ENCODE data around the gene XPA.
A peak's percentile ranks its signal among the peaks of the same experiment; 100 is the strongest.

XPA gene

DNA sequence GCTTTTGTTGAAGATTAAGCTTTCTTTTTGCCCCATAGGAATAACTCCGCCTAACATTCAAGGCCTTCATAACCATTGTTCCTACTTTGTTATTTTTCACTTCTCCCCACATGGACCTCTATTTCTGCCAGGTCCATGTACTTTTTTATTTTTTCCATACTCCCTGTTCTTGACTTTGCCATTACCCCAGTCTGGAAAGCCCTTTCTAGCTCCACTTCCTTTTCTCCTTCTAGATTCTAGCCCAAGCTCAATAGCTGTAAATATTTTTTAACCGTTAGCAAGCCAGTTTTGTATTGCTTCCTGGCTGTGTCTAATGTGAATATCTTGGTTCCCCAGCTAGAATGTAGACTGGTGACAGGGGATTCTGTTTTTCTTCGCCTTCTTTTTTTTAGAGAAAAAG is 37.4 kb downstream of the XPA start:
- DNase-seq, result no peak

DNA sequence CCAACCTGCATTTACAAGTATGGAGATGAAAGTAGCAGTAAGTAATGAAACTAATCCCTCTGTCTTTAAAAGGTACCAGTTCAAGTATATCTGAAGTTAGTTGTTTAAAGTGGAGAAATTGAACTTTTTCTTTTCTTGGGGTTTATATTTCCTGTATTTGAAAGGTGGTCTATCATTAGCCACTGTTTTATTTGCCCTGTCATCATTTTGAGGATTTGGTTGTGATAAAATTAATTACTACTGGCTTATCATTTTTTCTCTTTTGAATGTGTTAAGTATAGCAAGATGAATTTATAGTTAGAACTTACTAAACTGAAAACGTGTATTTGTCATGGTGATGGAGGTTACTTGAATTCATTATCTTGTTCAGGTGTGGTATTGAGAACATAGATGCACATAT is 38.4 kb downstream of the XPA start:
- no peak for DNase-seq

DNA sequence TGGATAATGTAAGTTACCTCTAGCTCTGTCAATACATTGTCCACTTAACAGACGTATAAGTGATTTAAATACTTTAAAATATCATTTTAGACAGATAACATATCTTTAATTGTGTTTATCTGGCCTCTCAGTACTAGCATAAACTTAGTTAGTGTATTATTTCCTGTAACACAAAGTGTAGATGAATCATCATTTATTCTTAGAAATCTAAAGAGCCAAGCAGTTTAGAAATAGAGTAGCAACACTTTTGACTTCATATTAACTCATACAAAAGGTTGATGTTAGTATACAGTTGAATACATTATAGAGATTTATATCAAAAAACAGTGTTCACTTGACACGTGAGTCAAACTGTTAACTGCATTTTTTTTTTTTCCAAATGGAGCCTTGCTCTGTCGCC is 45.5 kb downstream of the XPA start:
- DNase-seq, result no peak

DNA sequence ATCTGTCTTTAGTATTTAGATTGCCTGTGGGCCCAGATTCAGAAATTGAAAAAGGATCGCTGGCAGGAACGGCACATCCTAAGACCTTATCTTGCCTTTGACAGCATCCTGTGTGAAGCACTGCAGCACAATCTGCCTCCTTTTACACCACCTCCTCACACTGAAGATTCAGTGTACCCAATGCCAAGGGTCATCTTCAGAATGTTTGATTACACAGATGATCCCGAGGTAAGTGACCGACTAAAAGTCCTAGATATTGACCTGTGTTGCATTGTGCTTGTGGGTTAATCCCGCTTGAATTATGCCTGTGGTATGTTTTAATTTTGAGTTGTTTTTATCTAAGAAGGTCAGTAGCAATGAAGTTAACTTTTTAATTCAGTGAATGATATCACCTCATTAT is 49.1 kb downstream of the XPA start:
- DNase-seq, result no peak

DNA sequence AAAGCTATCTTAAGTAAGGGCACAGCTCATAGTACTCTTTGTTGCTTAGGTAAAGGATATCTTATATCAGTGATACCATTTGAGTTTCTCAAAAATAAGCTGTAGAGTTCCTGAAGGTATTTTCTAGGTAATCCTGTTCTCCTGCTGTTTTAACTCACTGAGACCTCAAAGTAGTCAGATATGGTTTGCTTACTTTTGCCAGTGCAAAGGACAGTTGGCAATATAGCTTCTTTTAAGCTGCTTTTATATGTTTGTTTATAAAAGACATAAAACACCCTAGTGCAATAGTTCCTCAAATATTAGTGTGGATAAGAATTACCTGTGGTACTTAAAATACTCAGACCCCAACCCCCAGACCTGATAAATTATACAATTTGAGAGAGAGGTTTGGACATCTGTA is 51.4 kb downstream of the XPA start:
- DNase-seq, result no peak

DNA sequence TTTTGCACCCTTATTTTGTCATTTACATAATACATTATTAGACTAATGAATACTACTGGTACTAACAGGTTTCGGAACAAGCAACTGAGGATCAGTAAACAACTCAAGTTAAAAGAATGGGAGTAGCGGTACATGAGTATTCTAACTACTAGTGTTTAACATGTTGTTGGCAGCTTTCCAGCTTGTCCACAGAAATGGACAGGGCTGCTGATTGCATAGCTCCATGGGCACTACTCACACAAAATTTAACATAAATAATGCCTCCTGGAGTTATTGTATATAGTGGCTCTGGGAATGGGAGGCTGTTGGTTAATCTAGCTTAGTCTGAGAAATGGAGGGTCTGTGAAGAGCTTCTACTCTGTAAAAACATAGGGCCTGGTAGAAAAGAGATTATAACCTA is 56.8 kb downstream of the XPA start:
- DNase-seq, result no peak

DNA sequence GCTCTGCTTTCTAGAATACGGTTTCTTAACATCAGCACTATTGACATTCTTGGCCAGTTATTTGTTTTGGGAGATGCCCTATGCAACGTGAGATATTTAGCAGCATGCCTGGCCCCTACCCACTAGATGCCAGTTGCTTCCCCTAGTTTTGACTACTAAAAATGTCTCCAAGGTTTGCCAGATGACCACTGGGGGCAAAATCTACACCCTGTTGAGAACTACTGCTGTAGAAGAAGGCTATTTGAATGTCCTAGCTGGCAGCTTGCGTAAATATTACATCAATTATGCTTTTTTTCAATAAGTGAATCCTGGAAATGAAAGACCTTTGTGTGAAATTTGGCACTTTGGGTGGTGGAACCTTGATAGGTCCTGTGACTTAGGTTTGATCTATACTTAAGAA is 58.5 kb downstream of the XPA start:
- DNase-seq, result no peak

DNA sequence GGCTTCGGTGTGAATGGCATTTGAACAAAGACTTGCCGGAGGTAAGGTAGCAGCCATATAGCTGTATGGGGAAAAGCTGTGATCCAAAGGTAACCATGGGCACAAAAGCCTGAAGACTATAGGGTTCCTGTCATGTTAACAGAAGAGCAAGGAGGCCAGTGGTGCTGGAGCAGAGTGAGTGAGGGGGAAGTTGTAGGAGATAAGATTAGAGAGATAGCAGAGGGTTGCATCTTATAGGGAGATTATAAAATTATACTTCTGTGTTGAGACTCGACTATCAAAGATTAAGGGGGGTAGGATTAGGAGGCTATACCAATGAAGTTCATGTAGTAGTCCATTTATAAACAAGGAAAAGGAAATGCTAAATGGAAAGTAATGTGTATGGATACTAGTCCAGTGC is 60.2 kb downstream of the XPA start:
- no peak for DNase-seq

DNA sequence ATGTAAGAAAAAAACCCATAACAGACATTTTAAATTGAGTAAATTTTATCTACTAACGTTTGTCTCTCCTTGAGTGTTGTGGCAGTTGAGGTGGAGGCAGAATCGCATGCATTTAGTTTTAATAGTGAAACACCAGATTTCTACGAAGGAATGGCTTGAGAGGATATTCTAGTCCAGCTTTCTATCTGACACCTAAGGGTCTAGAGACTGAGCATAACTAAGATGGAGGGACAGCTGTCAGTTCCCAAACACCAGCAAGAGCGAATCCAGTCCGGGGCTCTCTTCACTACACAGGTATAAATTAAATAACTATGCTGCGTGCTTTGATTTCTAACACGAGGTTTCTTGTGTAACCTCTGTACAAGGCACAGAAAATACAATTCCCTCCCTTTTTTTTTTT is 62.1 kb downstream of the XPA start:
- DNase-seq, result no peak

DNA sequence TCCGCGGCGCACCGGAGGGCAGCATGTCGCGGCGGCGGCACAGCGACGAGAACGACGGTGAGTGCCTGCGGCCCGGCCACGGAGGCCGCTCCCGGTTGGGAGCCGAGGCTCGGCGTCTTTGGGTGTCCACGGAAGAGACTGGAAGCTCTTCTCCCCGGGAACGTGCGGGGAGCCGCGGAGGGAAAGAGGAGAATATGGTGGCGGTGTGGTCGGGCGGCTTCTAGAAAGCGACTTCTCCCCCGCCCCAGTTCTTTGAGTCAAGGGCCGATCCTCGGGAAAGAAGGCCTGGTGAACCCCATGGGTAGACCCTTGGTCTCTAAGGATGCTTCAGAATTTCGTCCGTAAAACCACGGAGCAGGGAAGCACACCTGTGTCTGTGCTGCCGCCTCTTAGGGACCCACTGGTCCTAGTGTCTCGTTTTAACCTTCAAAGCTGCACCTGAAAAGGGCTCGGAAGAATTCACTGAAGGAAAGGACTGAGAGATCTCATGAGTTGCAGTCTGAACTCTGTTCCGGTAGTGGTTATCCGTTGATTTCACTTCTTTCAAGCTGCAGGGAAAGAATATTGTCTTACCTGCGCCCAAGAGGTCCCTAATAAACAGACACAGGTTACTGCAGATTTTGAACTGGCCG is 63.2 kb downstream of the XPA start:
- no peak for DNase-seq

DNA sequence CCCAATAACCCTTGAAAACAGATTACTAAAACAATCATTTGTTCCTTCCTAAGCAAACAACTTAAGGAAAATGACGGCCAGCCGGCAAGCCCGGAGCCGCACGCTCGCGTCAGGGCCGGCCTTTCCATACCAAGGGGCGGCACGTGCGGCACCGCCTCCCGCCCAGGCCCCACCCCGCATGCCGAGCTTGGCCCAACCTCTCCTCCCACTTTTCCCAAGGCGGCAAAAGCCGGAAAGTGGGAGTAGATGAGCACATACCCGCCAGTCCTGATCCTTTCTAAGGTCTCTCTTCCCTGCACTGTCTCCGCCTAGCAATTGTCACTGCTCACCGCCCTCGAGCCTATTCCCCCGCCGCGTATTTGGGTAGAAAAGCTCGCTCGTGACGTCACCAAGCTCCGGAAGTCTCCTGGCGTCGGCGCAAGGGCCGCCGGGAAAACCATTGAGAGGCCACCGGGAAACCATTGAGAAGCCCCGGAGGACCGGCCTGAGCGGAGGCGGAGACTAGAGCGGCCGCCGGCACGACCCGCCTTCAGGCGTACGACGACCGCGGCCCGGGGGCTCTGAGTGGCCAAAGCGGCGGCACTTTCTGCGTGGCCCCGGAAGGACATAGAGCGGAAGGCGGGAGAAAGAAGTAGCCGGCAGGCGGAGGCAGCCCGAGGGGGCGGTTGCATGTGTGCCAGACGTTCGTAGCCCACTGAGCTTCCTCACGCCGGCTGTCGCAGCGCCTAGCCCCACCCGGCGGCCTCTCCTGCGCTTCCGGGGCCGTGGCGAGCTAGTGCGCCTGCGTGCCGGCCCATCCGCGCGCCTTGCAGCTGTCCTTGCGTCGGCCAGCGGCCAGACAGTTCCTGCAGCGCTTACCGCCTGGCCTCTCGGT is 63.9 kb downstream of the XPA start, which contains the start of the genes NCBP1 and TSTD2:
NCBP1 (plus strand) TSS at position 837 of the 874 bp plus-strand sequence. CDS start 61 bp downstream, outside the sequence.
TSTD2 (minus strand) TSS at position 384 of the 874 bp plus-strand sequence. CDS start 5,806 bp downstream, outside the sequence.
- peak; percentile 100 for DNase-seq

DNA sequence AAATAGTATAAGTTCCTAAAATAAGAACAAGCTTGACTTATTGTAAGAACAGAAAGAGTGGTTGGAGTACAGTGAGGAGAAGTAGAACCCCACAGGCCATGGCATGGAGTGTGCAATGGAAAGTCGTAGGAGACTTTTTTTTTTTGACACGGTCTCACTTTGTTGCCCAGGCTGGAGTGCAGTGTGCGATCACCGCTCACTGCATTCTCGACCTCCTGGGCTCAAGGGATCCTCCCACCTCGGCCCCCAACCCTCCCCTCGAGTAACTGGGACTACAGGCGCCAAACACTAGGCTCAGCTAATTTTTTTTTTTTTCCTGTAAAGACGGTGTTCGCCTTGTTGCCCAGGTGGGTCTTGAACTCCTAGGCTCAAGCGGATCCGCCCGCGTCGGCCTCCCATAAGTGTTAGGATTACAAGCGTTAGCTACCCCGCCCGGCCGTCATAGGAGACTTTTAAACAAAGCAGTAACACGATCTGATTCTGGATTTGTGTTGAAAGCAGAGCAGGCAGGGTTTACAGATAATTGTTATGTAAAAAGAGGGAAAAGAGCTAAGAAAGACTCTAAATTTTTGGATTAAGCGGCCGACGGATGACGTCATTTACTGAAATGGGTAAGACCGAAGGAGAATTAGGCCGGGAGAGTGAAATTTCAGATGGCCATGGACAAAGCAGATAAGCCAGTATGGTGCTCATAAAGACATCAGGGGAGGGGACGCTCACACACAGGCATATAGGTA is 64.7 kb downstream of the XPA start:
- DNase-seq, result peak; percentile 94

DNA sequence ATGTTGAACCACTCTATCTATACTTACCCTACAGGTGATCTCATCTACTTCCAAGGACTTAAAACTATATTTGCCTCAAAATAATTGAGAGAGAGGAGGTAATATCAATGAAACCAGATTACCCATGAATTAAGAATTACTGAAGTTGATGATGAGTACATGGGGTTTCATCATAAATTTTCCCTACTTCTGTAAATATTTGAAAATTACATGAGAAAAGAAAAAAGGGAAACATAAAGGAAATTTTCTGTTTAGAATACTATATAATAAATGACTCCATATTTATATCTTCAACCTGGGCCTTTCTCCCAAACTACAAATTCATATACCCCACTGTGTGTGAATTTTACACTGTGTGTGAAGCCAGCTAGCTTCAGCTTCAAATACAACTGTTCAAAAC is 66.5 kb downstream of the XPA start:
- no peak for DNase-seq

DNA sequence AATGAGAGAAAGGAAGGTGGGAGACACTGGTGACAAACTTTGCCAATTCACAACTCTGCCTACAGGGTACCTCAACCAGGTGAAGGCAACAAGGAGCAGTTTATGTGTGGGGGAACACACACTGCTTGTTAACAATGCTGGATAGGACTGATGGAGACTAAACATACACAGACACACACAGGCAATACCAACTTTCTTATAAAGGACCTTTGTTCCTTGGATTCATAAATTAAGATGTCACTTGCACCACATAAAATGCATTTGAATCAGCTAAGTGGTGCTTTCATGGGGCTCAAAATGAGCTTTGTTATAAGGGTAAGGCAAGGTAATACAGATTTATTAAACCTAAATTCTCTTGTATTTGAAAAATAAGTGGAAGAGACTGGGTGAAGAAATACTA is 68.0 kb downstream of the XPA start:
- DNase-seq, result no peak

DNA sequence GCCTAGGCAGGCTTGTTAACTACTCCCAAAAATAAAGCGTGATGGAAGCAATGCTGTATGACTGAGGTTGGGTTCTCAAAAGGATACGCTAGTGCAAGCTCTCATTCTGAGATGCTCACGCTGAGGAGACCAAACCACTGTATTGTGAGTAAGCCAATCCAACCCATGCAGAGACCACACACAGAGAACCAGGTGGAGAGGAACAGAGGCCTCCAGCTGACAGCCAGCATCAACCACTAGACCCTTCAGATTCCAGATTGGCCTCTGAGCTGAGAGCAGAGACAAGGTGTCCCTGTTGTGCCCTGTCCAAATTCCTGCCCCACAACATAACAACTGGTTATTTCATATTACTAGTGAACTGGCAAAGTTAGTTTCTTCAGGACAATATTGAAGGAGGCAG is 68.5 kb downstream of the XPA start:
- DNase-seq, result no peak

DNA sequence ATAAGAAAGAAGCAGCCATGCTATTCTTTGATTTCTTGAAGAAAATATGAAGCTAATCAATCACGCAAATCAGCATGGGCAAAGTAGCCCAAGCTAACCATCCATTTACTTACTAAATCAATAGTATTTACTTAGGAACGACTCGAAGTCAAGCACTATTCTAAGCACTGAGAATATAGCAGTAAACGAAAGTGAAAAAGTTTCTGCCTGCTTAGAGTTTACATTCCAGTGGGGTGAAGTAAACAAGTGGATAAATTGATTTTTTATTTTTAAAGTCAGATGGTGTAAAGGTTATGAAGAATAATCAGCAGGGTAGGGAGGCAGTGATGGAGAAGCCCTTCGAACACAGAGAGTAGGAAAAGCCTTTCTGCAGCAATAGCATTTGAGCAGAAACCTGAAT is 69.5 kb downstream of the XPA start:
- no peak for DNase-seq

DNA sequence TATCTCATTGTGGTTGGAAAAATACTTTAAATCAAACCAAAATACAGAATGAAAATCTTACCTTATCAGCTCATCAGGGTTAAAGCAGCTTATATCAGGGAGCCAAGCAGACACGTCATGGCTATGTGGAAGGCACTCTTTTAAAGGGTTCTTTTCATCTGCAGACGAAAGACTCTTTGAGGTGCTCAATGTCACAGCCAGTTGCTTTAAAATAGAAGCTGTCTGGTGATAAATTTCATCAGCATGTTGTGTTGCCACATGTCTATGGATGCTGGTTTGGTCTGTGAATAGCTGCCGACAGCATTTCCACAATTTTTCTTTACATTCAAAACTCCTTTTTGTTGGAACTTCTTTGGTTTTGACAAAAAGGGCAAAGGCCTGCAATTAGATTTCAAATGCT is 71.5 kb downstream of the XPA start:
- no peak for DNase-seq

Measured in right kidney (tissue), 1 donor.